Ishikawa (cell line): ENCODE results near the gene TRPV2.

Experiments used
- CEBPB ChIP-seq: IDR thresholded peaks from 2 replicates; pipeline ENCODE4 v1.6.1; 2012
- CREB1 ChIP-seq: IDR thresholded peaks from 2 replicates; pipeline ENCODE4 v1.6.1; 2012; ENCODE audit warnings: low read depth
- EGR1 ChIP-seq: IDR thresholded peaks from 2 replicates; pipeline ENCODE4 v1.6.1; 2012
- EP300 ChIP-seq: IDR thresholded peaks from 2 replicates; pipeline ENCODE4 v1.6.1; 2012; ENCODE audit warnings: borderline replicate concordance
- FOXM1 ChIP-seq: IDR thresholded peaks from 2 replicates; pipeline ENCODE4 v1.6.1; 2012; ENCODE audit warnings: low read depth, borderline replicate concordance
- MAX ChIP-seq: IDR thresholded peaks from 2 replicates; pipeline ENCODE4 v1.6.1; 2012
- NFIC ChIP-seq: IDR thresholded peaks from 2 replicates; pipeline ENCODE4 v1.6.1; 2012
- RAD21 ChIP-seq: IDR thresholded peaks from 2 replicates; pipeline ENCODE4 v1.6.1; 2012; ENCODE audit warnings: low read depth
- TAF1 ChIP-seq: IDR thresholded peaks from 2 replicates; pipeline ENCODE4 v1.6.1; 2012; ENCODE audit warnings: low read depth, mild to moderate bottlenecking
- TCF12 ChIP-seq: IDR thresholded peaks from 2 replicates; pipeline ENCODE4 v1.6.1; 2012; ENCODE audit warnings: low read depth
- YY1 ChIP-seq: IDR thresholded peaks from 2 replicates; pipeline ENCODE4 v1.6.1; 2012; ENCODE audit warnings: low read depth
- ZBTB7A ChIP-seq: IDR thresholded peaks from 2 replicates; pipeline ENCODE4 v1.6.1; 2012; ENCODE audit warnings: low read depth
- TF ChIP-seq, protein P1 (sequence below): IDR thresholded peaks from 2 replicates; pipeline ENCODE4 v1.6.1; 2012; ENCODE audit warnings: low read depth, mild to moderate bottlenecking
- TF ChIP-seq, protein P2 (sequence below): IDR thresholded peaks from 2 replicates; pipeline ENCODE4 v1.6.1; 2012

GRCh38 chr17:16374146-16374938, 41.0 kb upstream of the TRPV2 start:
- no peak for TF ChIP-seq EP300
- no peak for TF ChIP-seq TAF1
- TF ChIP-seq, protein P1, sequence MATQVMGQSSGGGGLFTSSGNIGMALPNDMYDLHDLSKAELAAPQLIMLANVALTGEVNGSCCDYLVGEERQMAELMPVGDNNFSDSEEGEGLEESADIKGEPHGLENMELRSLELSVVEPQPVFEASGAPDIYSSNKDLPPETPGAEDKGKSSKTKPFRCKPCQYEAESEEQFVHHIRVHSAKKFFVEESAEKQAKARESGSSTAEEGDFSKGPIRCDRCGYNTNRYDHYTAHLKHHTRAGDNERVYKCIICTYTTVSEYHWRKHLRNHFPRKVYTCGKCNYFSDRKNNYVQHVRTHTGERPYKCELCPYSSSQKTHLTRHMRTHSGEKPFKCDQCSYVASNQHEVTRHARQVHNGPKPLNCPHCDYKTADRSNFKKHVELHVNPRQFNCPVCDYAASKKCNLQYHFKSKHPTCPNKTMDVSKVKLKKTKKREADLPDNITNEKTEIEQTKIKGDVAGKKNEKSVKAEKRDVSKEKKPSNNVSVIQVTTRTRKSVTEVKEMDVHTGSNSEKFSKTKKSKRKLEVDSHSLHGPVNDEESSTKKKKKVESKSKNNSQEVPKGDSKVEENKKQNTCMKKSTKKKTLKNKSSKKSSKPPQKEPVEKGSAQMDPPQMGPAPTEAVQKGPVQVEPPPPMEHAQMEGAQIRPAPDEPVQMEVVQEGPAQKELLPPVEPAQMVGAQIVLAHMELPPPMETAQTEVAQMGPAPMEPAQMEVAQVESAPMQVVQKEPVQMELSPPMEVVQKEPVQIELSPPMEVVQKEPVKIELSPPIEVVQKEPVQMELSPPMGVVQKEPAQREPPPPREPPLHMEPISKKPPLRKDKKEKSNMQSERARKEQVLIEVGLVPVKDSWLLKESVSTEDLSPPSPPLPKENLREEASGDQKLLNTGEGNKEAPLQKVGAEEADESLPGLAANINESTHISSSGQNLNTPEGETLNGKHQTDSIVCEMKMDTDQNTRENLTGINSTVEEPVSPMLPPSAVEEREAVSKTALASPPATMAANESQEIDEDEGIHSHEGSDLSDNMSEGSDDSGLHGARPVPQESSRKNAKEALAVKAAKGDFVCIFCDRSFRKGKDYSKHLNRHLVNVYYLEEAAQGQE = no peak
- no peak for TF ChIP-seq YY1
- no peak for TF ChIP-seq MAX
- TF ChIP-seq NFIC = no peak
- TF ChIP-seq ZBTB7A = no peak
- TF ChIP-seq CREB1 = no peak
- TF ChIP-seq RAD21 = no peak
- no peak for TF ChIP-seq CEBPB
- no peak for TF ChIP-seq EGR1
- no peak for TF ChIP-seq FOXM1
- TF ChIP-seq TCF12 = no peak
- TF ChIP-seq, protein P2, sequence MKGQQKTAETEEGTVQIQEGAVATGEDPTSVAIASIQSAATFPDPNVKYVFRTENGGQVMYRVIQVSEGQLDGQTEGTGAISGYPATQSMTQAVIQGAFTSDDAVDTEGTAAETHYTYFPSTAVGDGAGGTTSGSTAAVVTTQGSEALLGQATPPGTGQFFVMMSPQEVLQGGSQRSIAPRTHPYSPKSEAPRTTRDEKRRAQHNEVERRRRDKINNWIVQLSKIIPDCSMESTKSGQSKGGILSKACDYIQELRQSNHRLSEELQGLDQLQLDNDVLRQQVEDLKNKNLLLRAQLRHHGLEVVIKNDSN = no peak
